Osteoblast (primary cell): ENCODE measurements around the gene CAPSL. TPM values are rescaled to one million over a fixed set of nuclear protein-coding genes. Genes with fewer than 3 reads are reported as not detected.

ENCODE experiments used
- DNase-seq: peaks from one replicate; pipeline ENCODE4 v3.0.0; 2011; ENCODE audit warnings: low spot score, mixed read lengths; ENCODE audit not compliant: insufficient read length; ENCODE audit errors: missing footprints
- H2AFZ ChIP-seq: 2 replicates; pipeline ENCODE4 v1.6.0; 2011; ENCODE audit warnings: mild to moderate bottlenecking, low read length
- H3K27ac ChIP-seq: 2 replicates; pipeline ENCODE4 v1.5.1; 2011; ENCODE audit warnings: mild to moderate bottlenecking, low read depth, low read length, moderate library complexity
- H3K27me3 ChIP-seq: 2 replicates; pipeline ENCODE4 v1.6.0; 2012; ENCODE audit warnings: mild to moderate bottlenecking, control low read depth, inconsistent platforms, low read length, moderate library complexity; ENCODE audit not compliant: insufficient read depth
- H3K36me3 ChIP-seq: 2 replicates; pipeline ENCODE4 v1.5.1; 2011; ENCODE audit warnings: mild to moderate bottlenecking, low read length, control low read depth, moderate library complexity; ENCODE audit not compliant: insufficient read depth
- H3K4me1 ChIP-seq: 2 replicates; pipeline ENCODE4 v1.5.1; 2011; ENCODE audit warnings: mild to moderate bottlenecking, low read length, control low read depth, moderate library complexity; ENCODE audit not compliant: insufficient read depth
- H3K4me2 ChIP-seq: 2 replicates; pipeline ENCODE4 v1.6.0; 2011; ENCODE audit warnings: mild to moderate bottlenecking, low read length; ENCODE audit not compliant: insufficient read depth
- H3K4me3 ChIP-seq: fragments of 200-600 bp; sonication (generic); 3 replicates; pipeline ENCODE4 v1.5.1; 2012; ENCODE audit warnings: mild to moderate bottlenecking, low read length, inconsistent platforms; ENCODE audit not compliant: insufficient read depth
- H3K79me2 ChIP-seq: 2 replicates; pipeline ENCODE4 v1.6.0; 2012; ENCODE audit warnings: mild to moderate bottlenecking, low read length, control low read depth, inconsistent platforms; ENCODE audit not compliant: insufficient read depth
- H3K9me3 ChIP-seq: 2 replicates; pipeline ENCODE4 v1.5.1; 2011; ENCODE audit warnings: low read depth, low read length, control low read depth
- H4K20me1 ChIP-seq: 2 replicates; pipeline ENCODE4 v1.6.0; 2012; ENCODE audit warnings: mild to moderate bottlenecking, low read length, control low read depth; ENCODE audit not compliant: insufficient read depth
- CTCF ChIP-seq: IDR thresholded peaks from 2 replicates; pipeline ENCODE4 v1.5.1; 2011; ENCODE audit warnings: mild to moderate bottlenecking, low read depth, low read length, moderate library complexity; ENCODE audit errors: extremely low read depth
- total RNA-seq: library from RNA; depleted of rRNA; stranded (reverse); fragments of >200 nt; gene quantifications from 2 replicates; pipeline ENCODE4 v1.2.3, GENCODE V29; 2012

CAPSL gene
- total RNA-seq, 1 donor = not detected

- Histone ChIP-seq H3K4me1 (no peaks in the 10 kb centered on the region), H2AFZ (no peak overlapping the region), H3K36me3 (no peaks in the 10 kb centered on the region), H3K4me2 (no peak overlapping the region), H3K27me3 (no peaks in the 10 kb centered on the region), H4K20me1 (no peaks in the 10 kb centered on the region), H3K4me3 (no peak overlapping the region), H3K9me3 (no peaks in the 10 kb centered on the region), H3K79me2 (no peaks in the 10 kb centered on the region), H3K27ac (no peak overlapping the region)
- no peak for DNase-seq
- no peak for TF ChIP-seq CTCF
These were observed 36.1 kb upstream of the CAPSL start for GRCh38 chr5:35974570-35974969.

- Histone ChIP-seq H3K27me3 (no peaks in the 10 kb centered on the region), H3K4me1 (no peaks in the 10 kb centered on the region), H3K27ac (no peak overlapping the region), H3K4me3 (no peak overlapping the region), H4K20me1 (no peaks in the 10 kb centered on the region), H3K4me2 (no peak overlapping the region), H3K9me3 (no peaks in the 10 kb centered on the region), H3K36me3 (no peaks in the 10 kb centered on the region), H2AFZ (no peak overlapping the region), H3K79me2 (no peaks in the 10 kb centered on the region)
- no peak for TF ChIP-seq CTCF
- DNase-seq = no peak
These were observed 33.4 kb upstream of the CAPSL start for GRCh38 chr5:35971878-35972210.

- no peaks in the 10 kb centered on the region for H3K36me3 ChIP-seq
- H3K27ac ChIP-seq = no peak overlapping the region
- H3K4me1 ChIP-seq = no peaks in the 10 kb centered on the region
- H2AFZ ChIP-seq = no peak overlapping the region
- no peak overlapping the region for H3K4me2 ChIP-seq
- H3K9me3 ChIP-seq = no peaks in the 10 kb centered on the region
- DNase-seq = no peak
- TF ChIP-seq CTCF = no peak
- no peak overlapping the region for H3K4me3 ChIP-seq
- H3K27me3 ChIP-seq = no peaks in the 10 kb centered on the region
- H3K79me2 ChIP-seq = no peaks in the 10 kb centered on the region
- no peaks in the 10 kb centered on the region for H4K20me1 ChIP-seq
These were observed 32.9 kb upstream of the CAPSL start for GRCh38 chr5:35971186-35971877.

GRCh38 chr5:35963381-35963843 is 25.0 kb upstream of the CAPSL start:
- no peak for DNase-seq
- Histone ChIP-seq H3K4me2 (no peak overlapping the region), H2AFZ (no peak overlapping the region), H4K20me1 (no peaks in the 10 kb centered on the region), H3K27me3 (peaks cover 12% of the 10 kb centered on the region), H3K27ac (no peak overlapping the region), H3K4me1 (no peaks in the 10 kb centered on the region), H3K79me2 (no peaks in the 10 kb centered on the region), H3K9me3 (no peaks in the 10 kb centered on the region), H3K4me3 (no peak overlapping the region), H3K36me3 (no peaks in the 10 kb centered on the region)
- peak; percentile 50 for TF ChIP-seq CTCF
